ENCODE measurements around the gene ZC3H7A.

The ZC3H7A gene

GRCh38 chr16:11836650-11837244, 39.7 kb upstream of the ZC3H7A start:
- H3K4me2 ChIP-seq (ENCODE audit: low read length) = no peak overlapping the region
- no peaks in the 10 kb centered on the region for H3K36me3 ChIP-seq (ENCODE audit: control insufficient read depth, insufficient read depth, low read length)
- no peaks in the 10 kb centered on the region for H3K9me3 ChIP-seq (ENCODE audit: control insufficient read depth, low read length)
- no peak overlapping the region for H3K9ac ChIP-seq
- TF ChIP-seq CTCF (IDR thresholded peaks at IDR 0.05) = no peak
- H3K27ac ChIP-seq = no peak overlapping the region
- no peaks in the 10 kb centered on the region for H3K79me2 ChIP-seq
- H3K4me3 ChIP-seq (ENCODE audit: low read depth, low read length) = no peak overlapping the region
- no peak overlapping the region for H2AFZ ChIP-seq
- H3K4me1 ChIP-seq = no peaks in the 10 kb centered on the region
- no peaks in the 10 kb centered on the region for H3K27me3 ChIP-seq (ENCODE audit: control insufficient read depth, insufficient read depth, low read length)

GRCh38 chr16:11835891-11836649, 39.0 kb upstream of the ZC3H7A start:
- H3K36me3 ChIP-seq (ENCODE audit: control insufficient read depth, insufficient read depth, low read length) = no peaks in the 10 kb centered on the region
- H3K9ac ChIP-seq = no peak overlapping the region
- H2AFZ ChIP-seq = no peak overlapping the region
- no peak overlapping the region for H3K4me3 ChIP-seq (ENCODE audit: low read depth, low read length)
- no peak overlapping the region for H3K27ac ChIP-seq
- no peaks in the 10 kb centered on the region for H3K79me2 ChIP-seq
- no peaks in the 10 kb centered on the region for H3K4me1 ChIP-seq
- TF ChIP-seq CTCF (IDR thresholded peaks at IDR 0.05) = no peak
- no peaks in the 10 kb centered on the region for H3K9me3 ChIP-seq (ENCODE audit: control insufficient read depth, low read length)
- H3K27me3 ChIP-seq (ENCODE audit: control insufficient read depth, insufficient read depth, low read length) = no peaks in the 10 kb centered on the region
- H3K4me2 ChIP-seq (ENCODE audit: low read length) = no peak overlapping the region

GRCh38 chr16:11835309-11835708, 38.3 kb upstream of the ZC3H7A start:
- Histone ChIP-seq H2AFZ (no peak overlapping the region), H3K4me2 (ENCODE audit: low read length) (no peak overlapping the region), H3K9me3 (ENCODE audit: control insufficient read depth, low read length) (no peaks in the 10 kb centered on the region), H3K4me3 (ENCODE audit: low read depth, low read length) (no peak overlapping the region), H3K27me3 (ENCODE audit: control insufficient read depth, insufficient read depth, low read length) (no peaks in the 10 kb centered on the region), H3K36me3 (ENCODE audit: control insufficient read depth, insufficient read depth, low read length) (no peaks in the 10 kb centered on the region), H3K79me2 (no peaks in the 10 kb centered on the region), H3K9ac (no peak overlapping the region), H3K4me1 (no peaks in the 10 kb centered on the region), H3K27ac (no peak overlapping the region)
- no peak for TF ChIP-seq CTCF (IDR thresholded peaks at IDR 0.05)

- Histone ChIP-seq H3K27ac (no peak overlapping the region), H3K9ac (no peak overlapping the region)
Observed at GRCh38 chr16:11833951-11834695, 37.1 kb upstream of the ZC3H7A start.

More at GRCh38 chr16:11833951-11834695, 37.1 kb upstream of the ZC3H7A start:
- H3K4me1 ChIP-seq = no peaks in the 10 kb centered on the region
- no peaks in the 10 kb centered on the region for H3K9me3 ChIP-seq (ENCODE audit: control insufficient read depth, low read length)
- no peak overlapping the region for H3K4me2 ChIP-seq (ENCODE audit: low read length)
- H2AFZ ChIP-seq = no peak overlapping the region
- H3K79me2 ChIP-seq = no peaks in the 10 kb centered on the region
- H3K4me3 ChIP-seq (ENCODE audit: low read depth, low read length) = no peak overlapping the region
- no peak for TF ChIP-seq CTCF (IDR thresholded peaks at IDR 0.05)
- no peaks in the 10 kb centered on the region for H3K36me3 ChIP-seq (ENCODE audit: control insufficient read depth, insufficient read depth, low read length)
- no peaks in the 10 kb centered on the region for H3K27me3 ChIP-seq (ENCODE audit: control insufficient read depth, insufficient read depth, low read length)
